Vagina (tissue), 2 donors: ENCODE data around the gene RIC8A. TPM values are rescaled to one million over a fixed set of nuclear protein-coding genes. Genes with fewer than 3 reads are reported as not detected.
"Not testable (repeated sequence)": the region's sequence is repeated elsewhere in the genome, so short reads cannot be mapped to it uniquely, and the experiment has no call there.

ENCODE experiments used
- DNase-seq, 2 donors: peaks; one replicate each; pipeline ENCODE4 v3.0.0-alpha.2; 2017; ENCODE audit errors: extremely low spot score in 2 of 2
- H3K27ac ChIP-seq: fragments of 200-600 bp; sonication (generic); one replicate; pipeline ENCODE4 v1.5.1; 2019
- H3K27me3 ChIP-seq: fragments of 200-600 bp; sonication (generic); one replicate; pipeline ENCODE4 v1.5.1; 2019
- H3K36me3 ChIP-seq, 2 donors: fragments of 200-600 bp; sonication (generic); one replicate each; pipeline ENCODE4 v1.5.1; 2017 to 2019
- H3K4me1 ChIP-seq: fragments of 200-600 bp; sonication (generic); one replicate; pipeline ENCODE4 v1.5.1; 2019
- H3K4me3 ChIP-seq, 2 donors: fragments of 200-600 bp; sonication (generic); 1 replicate in 1 of 2; 2 replicates in 1 of 2; pipeline ENCODE4 v1.5.1; 2016 to 2019
- H3K9me3 ChIP-seq: fragments of 200-600 bp; sonication (generic); one replicate; pipeline ENCODE4 v1.5.1; 2019
- CTCF ChIP-seq, 3 experiments: fragments of 450-650 bp in 2 of 3; fragments of 200-600 bp in 1 of 3; sonication (generic) in 1 of 3; IDR thresholded peaks; one replicate each; pipeline ENCODE4 v1.5.1; 2017 to 2019; ENCODE audit warnings: antibody characterized with exemption in 3 of 3, mild to moderate bottlenecking in 2 of 3, moderate library complexity in 2 of 3
- POLR2A ChIP-seq, 2 donors: fragments of 450-650 bp; IDR thresholded peaks; one replicate each; pipeline ENCODE4 v1.6.1; 2017; ENCODE audit warnings: antibody characterized with exemption in 2 of 2, mild to moderate bottlenecking in 2 of 2, moderate library complexity in 2 of 2
- POLR2AphosphoS5 ChIP-seq, 2 donors: sonication (generic); formaldehyde crosslinking; IDR thresholded peaks; one replicate each; pipeline ENCODE4 v1.9.0; 2017; ENCODE audit warnings: antibody characterized with exemption in 2 of 2, mild to moderate bottlenecking in 2 of 2, low read depth in 1 of 2; ENCODE audit not compliant: insufficient read depth in 1 of 2
- intact Hi-C: fragments of 100-400 bp; cut with DNase I; formaldehyde crosslinking; loops from one replicate; pipeline ENCODE4 v1.15.1; 2023
- total RNA-seq: library from RNA; depleted of rRNA; stranded (reverse); fragments of >200 nt; gene quantifications from one replicate; pipeline ENCODE4 v1.2.3, GENCODE V29; 2016

Gene RIC8A
- 90.1 TPM for total RNA-seq

GRCh38 chr11:207208-207862 is at the start of gene RIC8A, which contains the start of gene BET1L:
RIC8A (plus strand) TSS chr11:207708; CDS start chr11:208855, 1,147 bp downstream.
BET1L (minus strand) TSS chr11:207399; CDS start chr11:207321, 78 bp downstream.
- Histone ChIP-seq H3K27me3 (no peaks in the 10 kb centered on the region), H3K36me3 (peaks cover 0 to 49% of the 10 kb centered on the region in 2 donors), H3K9me3 (no peaks in the 10 kb centered on the region), H3K27ac (peak within 1 kb of the TSS; percentile 97), H3K4me3 (peak within 1 kb of the TSS; percentile 81 to 96), H3K4me1 (peaks cover 61% of the 10 kb centered on the region)
- DNase-seq: peak in 1 of 2 donors; percentile 98
- peak in 1 of 3 experiments; percentile 15 for TF ChIP-seq CTCF (IDR thresholded peaks at IDR 0.05)
- peak in 1 of 2 donors; percentile 87 for TF ChIP-seq POLR2A (IDR thresholded peaks at IDR 0.05)
- TF ChIP-seq POLR2AphosphoS5 (IDR thresholded peaks at IDR 0.05; ENCODE audit: insufficient read depth in 1 of 2, low read depth in 1 of 2): peak; percentile 95 to 98
- intact Hi-C loops: loop anchor here (5.0 kb wide), 1 partner anchor 150 kb away; no protein-coding TSS in a partner anchor

- H3K36me3 ChIP-seq, H3K4me3 ChIP-seq, H3K27me3 ChIP-seq, DNase-seq, intact Hi-C loops, H3K9me3 ChIP-seq, H3K4me1 ChIP-seq, H3K27ac ChIP-seq: not testable (repeated sequence)
Measured at GRCh38 chr11:180242-180641, 27.3 kb upstream of the RIC8A start.

- H3K36me3 ChIP-seq, H3K27me3 ChIP-seq, H3K9me3 ChIP-seq, intact Hi-C loops, H3K27ac ChIP-seq, H3K4me3 ChIP-seq, H3K4me1 ChIP-seq: not testable (repeated sequence)
- DNase-seq: peak in 1 of 2 donors; percentile 22
Measured at GRCh38 chr11:189200-189783, 18.2 kb upstream of the RIC8A start.

GRCh38 chr11:189843-190311 is 17.6 kb upstream of the RIC8A start:
- intact Hi-C loops, DNase-seq: not testable (repeated sequence)

GRCh38 chr11:190546-190945 is 17.0 kb upstream of the RIC8A start:
- H3K27ac ChIP-seq, H3K9me3 ChIP-seq, intact Hi-C loops, H3K36me3 ChIP-seq, DNase-seq, H3K27me3 ChIP-seq, H3K4me1 ChIP-seq, H3K4me3 ChIP-seq: not testable (repeated sequence)

More at GRCh38 chr11:189843-190311, 17.6 kb upstream of the RIC8A start:
- H3K4me3 ChIP-seq, H3K4me1 ChIP-seq, H3K27me3 ChIP-seq, H3K9me3 ChIP-seq, H3K36me3 ChIP-seq, H3K27ac ChIP-seq: not testable (repeated sequence)

GRCh38 chr11:191490-192478 is 15.7 kb upstream of the RIC8A start:
- H3K27me3 ChIP-seq, H3K4me1 ChIP-seq, H3K36me3 ChIP-seq, DNase-seq, intact Hi-C loops, H3K9me3 ChIP-seq, H3K27ac ChIP-seq, H3K4me3 ChIP-seq: not testable (repeated sequence)
- peak in 2 of 3 experiments; percentile 36 to 38 for TF ChIP-seq CTCF (IDR thresholded peaks at IDR 0.05)

- H3K27ac ChIP-seq, H3K27me3 ChIP-seq, H3K36me3 ChIP-seq, H3K9me3 ChIP-seq, H3K4me1 ChIP-seq, DNase-seq, intact Hi-C loops, H3K4me3 ChIP-seq: not testable (repeated sequence)
Measured at GRCh38 chr11:192674-193128, 14.8 kb upstream of the RIC8A start, which contains the start of gene SCGB1C1. SCGB1C1 (plus strand) TSS chr11:193078; CDS start chr11:193100, 22 bp downstream.

GRCh38 chr11:193481-193880 is 14.0 kb upstream of the RIC8A start:
- H3K4me3 ChIP-seq, H3K9me3 ChIP-seq, DNase-seq, H3K36me3 ChIP-seq, H3K27ac ChIP-seq, H3K4me1 ChIP-seq, H3K27me3 ChIP-seq, intact Hi-C loops: not testable (repeated sequence)
